Endothelial cell of umbilical vein (primary cell): ENCODE results near the gene FOXJ1. TPM values are rescaled to one million over a fixed set of nuclear protein-coding genes. Genes with fewer than 3 reads are reported as not detected.

Experiments
- BruUV-seq: library from RNA; stranded (reverse); fragments of 400-500 nt; replicated peaks from 2 replicates; lab custom pipeline; 2021; lab: Mats Ljungman, UMichigan
- CTCF ChIA-PET: fragments of 300-600, 350-600 bp; sonication (Branson Sonifier 250); formaldehyde crosslinking; loops from one replicate; lab custom pipeline; 2021; ENCODE audit warnings: antibody characterized with exemption, inconsistent platforms; lab: Charles Lee
- POLR2A ChIA-PET: fragments of 300-600, 350-600 bp; sonication (Branson Sonifier 250); formaldehyde crosslinking; loops from one replicate; lab custom pipeline; 2021; ENCODE audit warnings: antibody characterized with exemption, inconsistent platforms; lab: Charles Lee
- DNase-seq: peaks from one replicate; pipeline ENCODE4 v3.0.0-alpha.2; 2011; ENCODE audit warnings: low read depth, low spot score
- FAIRE-seq: peaks from 2 replicates; lab custom pipeline; 2011; peaks lifted over from hg19 to GRCh38; lab: Jason Lieb, UNC
- H2AFZ ChIP-seq: 2 replicates; pipeline ENCODE4 v1.6.0; 2012; ENCODE audit warnings: low read depth, low read length, control low read depth, inconsistent platforms
- H3K27ac ChIP-seq: 2 replicates; pipeline ENCODE4 v1.5.1; 2011; ENCODE audit warnings: low read depth, mild to moderate bottlenecking, control low read depth, low read length, moderate library complexity; ENCODE audit not compliant: insufficient read depth
- H3K27me3 ChIP-seq, 2 experiments: 2 replicates each; pipeline versions ENCODE4 v1.6.0 to v1.6.1; 2011; ENCODE audit warnings: low read length in 2 of 2, mixed read lengths in 1 of 2; ENCODE audit not compliant: control insufficient read depth in 2 of 2, insufficient read depth in 2 of 2
- H3K36me3 ChIP-seq, 2 experiments: 2 replicates in 1 of 2; 3 replicates in 1 of 2; pipeline ENCODE4 v1.5.1; 2011; ENCODE audit warnings: low read length in 2 of 2, mild to moderate bottlenecking in 1 of 2, moderate library complexity in 1 of 2; ENCODE audit not compliant: control insufficient read depth in 2 of 2, insufficient read depth in 2 of 2; ENCODE audit errors: extremely low read depth in 1 of 2
- H3K4me1 ChIP-seq: 3 replicates; pipeline ENCODE4 v1.5.1; 2011; ENCODE audit warnings: mild to moderate bottlenecking, low read length; ENCODE audit not compliant: control insufficient read depth, insufficient read depth; ENCODE audit errors: extremely low read depth
- H3K4me2 ChIP-seq: 2 replicates; pipeline ENCODE4 v1.6.1; 2011; ENCODE audit warnings: low read length, control low read depth, mixed read lengths; ENCODE audit not compliant: insufficient read depth
- H3K4me3 ChIP-seq, 3 experiments: fragments of 200-600 bp in 1 of 3; sonication (generic), shearing (Covaris generic) in 1 of 3; replicated peaks in 1 of 3; 2 replicates each; pipeline ENCODE4 v1.5.1; 2011 to 2016; ENCODE audit warnings: control low read depth in 3 of 3, low read length in 3 of 3, mild to moderate bottlenecking in 2 of 3, inconsistent platforms in 1 of 3, low read depth in 1 of 3, moderate library complexity in 1 of 3; ENCODE audit not compliant: insufficient read depth in 1 of 3
- H3K79me2 ChIP-seq: 2 replicates; pipeline ENCODE4 v1.6.0; 2012; ENCODE audit warnings: low read length, inconsistent platforms; ENCODE audit not compliant: control insufficient read depth, insufficient read depth
- H3K9ac ChIP-seq: replicated peaks from 2 replicates; pipeline ENCODE3; 2011; ENCODE audit warnings: low read length, control low read depth; ENCODE audit not compliant: insufficient read depth; ENCODE audit errors: extremely low read depth
- H3K9me1 ChIP-seq: replicated peaks from 3 replicates; pipeline ENCODE4 v1.6.0; 2011; ENCODE audit warnings: mild to moderate bottlenecking, low read length; ENCODE audit not compliant: control insufficient read depth, insufficient read depth; ENCODE audit errors: extremely low read depth
- H3K9me3 ChIP-seq: replicated peaks from 2 replicates; pipeline ENCODE4 v1.5.1; 2012; ENCODE audit warnings: low read length, inconsistent platforms; ENCODE audit not compliant: control insufficient read depth, insufficient read depth
- H4K20me1 ChIP-seq: replicated peaks from 2 replicates; pipeline ENCODE3; 2011; ENCODE audit warnings: mild to moderate bottlenecking, low read length; ENCODE audit not compliant: control insufficient read depth, insufficient read depth; ENCODE audit errors: extremely low read depth
- EZH2 ChIP-seq: IDR thresholded peaks from 2 replicates; pipeline ENCODE4 v1.6.1; 2012; ENCODE audit warnings: borderline replicate concordance, low read depth, mild to moderate bottlenecking, moderate library complexity, low read length, inconsistent platforms; ENCODE audit not compliant: severe bottlenecking
- FOS ChIP-seq: IDR thresholded peaks from 2 replicates; pipeline ENCODE4 v1.6.1; 2011; ENCODE audit warnings: mild to moderate bottlenecking, low read length, moderate library complexity, borderline replicate concordance; ENCODE audit not compliant: insufficient read depth
- GATA2 ChIP-seq: IDR thresholded peaks from 2 replicates; pipeline ENCODE4 v1.7.0; 2011; ENCODE audit warnings: low read depth, mild to moderate bottlenecking, moderate library complexity, mixed read lengths, low read length; ENCODE audit not compliant: insufficient read length, insufficient read depth
- JUN ChIP-seq: IDR thresholded peaks from 2 replicates; pipeline ENCODE4 v1.6.1; 2011; ENCODE audit warnings: borderline replicate concordance, low read depth; ENCODE audit not compliant: insufficient read length, insufficient read depth
- MYC ChIP-seq: IDR thresholded peaks from one replicate; pipeline ENCODE4 v1.6.1; 2011; ENCODE audit warnings: mild to moderate bottlenecking, low read depth, low read length
- POLR2A ChIP-seq: IDR thresholded peaks from 2 replicates; pipeline ENCODE4 v1.6.1; 2012; ENCODE audit warnings: low read depth, mild to moderate bottlenecking, control low read depth, low read length
- POLR2AphosphoS5 ChIP-seq: IDR thresholded peaks from 2 replicates; pipeline ENCODE4 v1.6.1; 2012; ENCODE audit warnings: low read depth, mild to moderate bottlenecking, control low read depth, low read length, moderate library complexity; ENCODE audit not compliant: insufficient read depth
- dilution Hi-C: fragments of 300-500 bp; cut with MboI; formaldehyde crosslinking; loops from one replicate; pipeline ENCODE4 v1.15.0; 2019; ENCODE audit warnings: low sequenced_read_pairs; ENCODE audit not compliant: extremely low pct_ligation_motif_present
- intact Hi-C: fragments of 100-400 bp; cut with micrococcal nuclease; formaldehyde crosslinking; loops from one replicate; pipeline ENCODE4 v1.10.0; 2022
- polyA plus RNA-seq, 4 experiments: library from polyadenylated mRNA; depleted of rRNA in 3 of 4; stranded (reverse) in 3 of 4; unstranded in 1 of 4; fragments of >200 nt; gene quantifications; 2 replicates each; pipeline versions ENCODE4 v1.2.1 to v1.2.3, GENCODE V29; 2011 to 2012; ENCODE audit warnings: missing spikeins in 1 of 4
- total RNA-seq: library from RNA; stranded (reverse); gene quantifications from 2 replicates; pipeline ENCODE4 v1.2.3, GENCODE V29; 2021
- TF ChIP-seq, protein P1 (sequence below): IDR thresholded peaks from 2 replicates; pipeline ENCODE4 v1.6.1; 2011; ENCODE audit not compliant: insufficient read depth, insufficient read length
- TF ChIP-seq, protein P2 (sequence below), 2 donors: IDR thresholded peaks; 1 replicate in 1 of 2; 2 replicates in 1 of 2; pipeline ENCODE4 v1.5.1; 2011; ENCODE audit warnings: low read length in 2 of 2, mild to moderate bottlenecking in 2 of 2, moderate library complexity in 2 of 2, control low read depth in 1 of 2, inconsistent platforms in 1 of 2, low read depth in 1 of 2; ENCODE audit not compliant: insufficient read depth in 1 of 2; ENCODE audit errors: extremely low read depth in 1 of 2

Gene FOXJ1
- total and polyA plus RNA-seq, 2 donors (not counting 3 experiments of a cell fraction or from before 2014, with no cell fraction given) = not detected

DNA sequence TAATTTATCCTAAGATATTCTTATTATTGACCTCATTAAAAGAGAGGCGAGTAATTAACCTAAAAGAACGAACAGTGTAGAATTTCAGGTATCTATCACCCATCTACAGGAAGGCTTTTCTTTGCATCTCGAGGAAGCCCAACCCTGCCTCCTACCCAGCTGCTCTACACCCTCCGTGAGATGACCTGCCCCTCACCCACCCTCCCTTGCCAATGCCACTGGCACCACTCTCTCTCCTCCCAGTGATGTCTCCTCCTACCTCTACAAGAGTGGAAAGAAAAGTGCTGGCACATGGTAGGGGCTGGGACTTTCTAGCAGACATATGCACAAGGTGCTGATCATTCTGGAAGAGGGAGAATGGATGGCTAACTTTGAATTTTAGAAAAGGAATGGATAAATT, 22.9 kb upstream of the FOXJ1 start:
- H3K4me3 ChIP-seq = no peak overlapping the region
- no peak overlapping the region for H2AFZ ChIP-seq
- H3K9me3 ChIP-seq = no peaks in the 10 kb centered on the region
- H3K9me1 ChIP-seq = no peaks in the 10 kb centered on the region
- FAIRE-seq (no peak), DNase-seq (no peak)
- CTCF ChIA-PET = interaction anchor here (1.5 kb wide), 1 partner anchor 13 kb away, joined by 4 read pairs; no protein-coding TSS in a partner anchor
- no peaks in the 10 kb centered on the region for H3K4me1 ChIP-seq
- H3K79me2 ChIP-seq = no peaks in the 10 kb centered on the region
- BruUV-seq = no TSS peak
- POLR2A ChIA-PET = no interaction called here
- no peak overlapping the region for H3K27ac ChIP-seq
- no peaks in the 10 kb centered on the region for H4K20me1 ChIP-seq
- intact Hi-C loops (no loop called here), dilution Hi-C loops (no loop called here)
- TF ChIP-seq, protein P1, sequence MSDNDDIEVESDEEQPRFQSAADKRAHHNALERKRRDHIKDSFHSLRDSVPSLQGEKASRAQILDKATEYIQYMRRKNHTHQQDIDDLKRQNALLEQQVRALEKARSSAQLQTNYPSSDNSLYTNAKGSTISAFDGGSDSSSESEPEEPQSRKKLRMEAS = no peak
- TF ChIP-seq POLR2AphosphoS5 = no peak
- TF ChIP-seq, protein P2, sequence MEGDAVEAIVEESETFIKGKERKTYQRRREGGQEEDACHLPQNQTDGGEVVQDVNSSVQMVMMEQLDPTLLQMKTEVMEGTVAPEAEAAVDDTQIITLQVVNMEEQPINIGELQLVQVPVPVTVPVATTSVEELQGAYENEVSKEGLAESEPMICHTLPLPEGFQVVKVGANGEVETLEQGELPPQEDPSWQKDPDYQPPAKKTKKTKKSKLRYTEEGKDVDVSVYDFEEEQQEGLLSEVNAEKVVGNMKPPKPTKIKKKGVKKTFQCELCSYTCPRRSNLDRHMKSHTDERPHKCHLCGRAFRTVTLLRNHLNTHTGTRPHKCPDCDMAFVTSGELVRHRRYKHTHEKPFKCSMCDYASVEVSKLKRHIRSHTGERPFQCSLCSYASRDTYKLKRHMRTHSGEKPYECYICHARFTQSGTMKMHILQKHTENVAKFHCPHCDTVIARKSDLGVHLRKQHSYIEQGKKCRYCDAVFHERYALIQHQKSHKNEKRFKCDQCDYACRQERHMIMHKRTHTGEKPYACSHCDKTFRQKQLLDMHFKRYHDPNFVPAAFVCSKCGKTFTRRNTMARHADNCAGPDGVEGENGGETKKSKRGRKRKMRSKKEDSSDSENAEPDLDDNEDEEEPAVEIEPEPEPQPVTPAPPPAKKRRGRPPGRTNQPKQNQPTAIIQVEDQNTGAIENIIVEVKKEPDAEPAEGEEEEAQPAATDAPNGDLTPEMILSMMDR (IDR thresholded peaks at IDR 0.05; ENCODE audit: extremely low read depth in 1 of 2, insufficient read depth in 1 of 2, low read depth in 1 of 2, low read length in 2 of 2) = no peak
- TF ChIP-seq FOS = no peak
- no peak for TF ChIP-seq GATA2
- TF ChIP-seq EZH2 = no peak
- no peak for TF ChIP-seq POLR2A
- no peak for TF ChIP-seq MYC
- no peak for TF ChIP-seq JUN
- H3K36me3 ChIP-seq = no peaks in the 10 kb centered on the region
- H3K4me2 ChIP-seq = no peak overlapping the region
- peaks cover 6 to 8% of the 10 kb centered on the region in 2 experiments for H3K27me3 ChIP-seq
- H3K9ac ChIP-seq = no peak overlapping the region
